ENCODE results near the gene TBL1XR1.

Gene TBL1XR1

GRCh38 chr3:176995946-176996345 lies 201.3 kb downstream of the TBL1XR1 start:
- no peak for DNase-seq

DNA sequence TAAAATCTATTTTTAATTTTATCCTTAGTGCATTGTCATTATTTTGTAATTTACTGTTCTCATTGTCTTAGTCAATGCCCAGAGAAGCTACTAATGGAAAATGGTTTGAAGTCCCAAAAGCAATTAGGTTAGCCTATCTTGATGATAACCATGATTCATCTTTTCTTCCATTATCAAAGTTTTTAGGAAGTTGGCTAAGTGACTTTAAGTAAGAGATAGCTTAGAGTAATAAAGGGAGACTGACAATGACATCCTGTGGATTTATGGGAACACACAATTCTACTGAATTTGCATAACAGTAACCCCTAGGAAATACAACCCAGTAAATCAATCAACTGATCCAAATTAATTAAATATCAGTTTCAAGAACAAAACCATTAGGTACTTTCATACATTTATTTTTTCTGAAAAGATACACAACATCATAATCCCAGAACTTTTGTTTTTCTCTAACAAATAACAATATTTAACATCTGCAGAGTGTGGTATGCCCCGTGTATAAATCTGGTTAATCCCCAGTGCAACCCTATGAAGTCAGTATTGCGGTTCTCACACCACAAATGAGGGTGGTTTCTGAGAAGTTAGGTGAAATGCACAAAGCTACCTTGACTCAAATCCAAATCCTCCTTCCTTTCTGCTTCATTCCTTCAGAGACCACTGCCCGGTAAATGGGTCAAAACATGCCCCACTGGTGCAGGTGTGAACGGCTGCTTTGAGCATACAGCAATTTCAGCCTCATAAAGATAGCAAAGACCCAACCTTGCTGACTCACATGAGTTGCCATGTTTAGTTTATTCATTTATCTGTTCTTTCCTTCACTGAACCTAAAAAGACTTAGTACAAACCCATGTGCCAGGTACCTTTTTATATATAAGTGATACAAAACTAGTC lies 202.1 kb downstream of the TBL1XR1 start:
- DNase-seq, result no peak

DNA sequence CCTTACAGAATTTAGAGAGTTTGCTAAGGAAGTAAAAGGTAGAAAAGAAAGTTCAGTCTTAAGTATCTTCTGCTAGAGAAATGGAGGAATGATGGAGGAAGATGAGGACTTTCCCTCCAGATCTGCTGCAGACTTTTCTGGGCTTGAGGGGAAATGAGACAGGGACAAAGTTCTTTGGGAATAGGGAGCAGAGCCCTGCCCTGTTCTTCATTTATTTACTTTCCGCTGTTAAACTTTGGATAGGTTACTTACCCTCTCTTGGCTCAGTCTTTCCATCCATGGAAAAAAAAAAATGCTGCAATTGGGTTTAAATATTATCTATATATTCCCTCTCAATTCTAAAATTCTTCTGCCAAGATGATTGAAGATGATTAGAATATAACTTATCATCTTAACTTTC lies 202.9 kb downstream of the TBL1XR1 start:
- DNase-seq, result no peak

DNA sequence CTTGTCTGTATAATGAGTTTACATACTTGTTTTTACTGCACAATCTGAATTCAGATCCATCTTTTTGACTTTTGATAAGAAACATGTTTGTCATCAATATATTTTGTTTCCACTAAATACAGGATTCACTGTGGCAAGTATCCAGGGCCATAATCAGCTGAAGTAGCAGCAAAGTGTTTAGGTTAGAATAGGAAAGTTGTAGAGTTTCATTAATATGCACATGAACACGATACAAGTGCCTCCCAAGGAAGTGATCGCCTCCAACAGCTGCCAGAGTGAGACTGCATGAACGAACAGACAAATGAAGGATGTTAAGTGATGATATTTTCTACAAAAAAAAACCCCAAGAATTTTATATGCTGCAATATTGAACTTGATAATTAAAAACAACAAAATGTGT lies 204.3 kb downstream of the TBL1XR1 start:
- DNase-seq, result no peak

- DNase-seq, result no peak
These were observed 204.7 kb downstream of the TBL1XR1 start for GRCh38 chr3:176992565-176992964.

GRCh38 chr3:176988795-176989194 lies 208.5 kb downstream of the TBL1XR1 start:
- DNase-seq, result no peak

DNA sequence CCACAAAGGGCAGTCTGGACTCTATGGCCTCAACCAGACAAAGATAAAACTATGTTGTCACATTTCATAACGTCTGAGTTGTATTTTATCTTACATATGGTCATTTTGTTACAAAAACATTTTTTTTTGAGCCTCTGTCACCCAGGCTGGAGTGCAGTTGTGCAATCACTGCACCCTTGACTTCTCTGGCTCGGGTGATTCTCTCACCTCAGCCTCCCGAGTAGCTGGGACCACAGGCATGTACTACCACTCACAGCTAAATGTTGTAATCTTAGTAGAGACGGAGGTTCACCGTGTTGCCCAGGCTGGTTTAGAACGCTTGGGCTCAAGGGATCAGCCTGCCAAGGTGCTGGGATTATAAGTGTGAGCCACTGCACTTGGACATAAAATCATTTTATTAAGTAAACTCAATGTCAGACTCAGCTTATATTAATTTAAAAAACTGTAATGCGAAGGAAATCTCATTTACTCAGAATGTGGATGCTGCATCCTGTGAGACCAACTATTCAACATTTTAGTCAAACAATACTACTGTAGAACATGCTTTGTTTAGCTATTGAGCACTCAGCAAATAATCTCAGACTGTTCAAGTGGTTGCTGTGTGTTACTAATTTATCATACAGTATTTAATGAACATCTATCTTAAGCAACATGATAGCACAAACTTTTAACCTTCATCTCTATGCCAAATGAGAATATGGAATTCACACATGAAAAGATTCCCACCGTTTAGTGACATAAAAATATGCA lies 209.2 kb downstream of the TBL1XR1 start:
- DNase-seq, result peak; percentile 28

DNA sequence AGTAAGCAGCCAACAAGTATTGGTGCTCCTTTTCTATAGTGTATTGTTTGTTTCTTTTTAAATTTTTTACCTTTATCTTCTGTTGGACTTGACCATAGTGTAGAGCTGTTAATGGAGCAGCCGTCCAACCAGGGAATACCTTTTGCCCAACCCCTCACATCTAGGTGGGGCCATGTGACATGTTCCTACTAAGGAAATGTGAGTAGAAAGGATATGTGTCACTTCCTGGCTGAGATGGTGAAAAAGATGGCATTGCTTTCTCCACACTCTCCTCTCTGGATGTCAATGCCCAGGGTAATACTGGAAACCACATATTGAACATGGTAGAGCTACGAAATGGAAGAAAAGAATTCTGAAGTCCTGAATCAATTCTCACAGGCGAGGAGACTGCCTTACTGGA lies 218.8 kb downstream of the TBL1XR1 start:
- no peak for DNase-seq

- no peak for DNase-seq
These were observed 220.0 kb downstream of the TBL1XR1 start for GRCh38 chr3:176977331-176977730.

DNA sequence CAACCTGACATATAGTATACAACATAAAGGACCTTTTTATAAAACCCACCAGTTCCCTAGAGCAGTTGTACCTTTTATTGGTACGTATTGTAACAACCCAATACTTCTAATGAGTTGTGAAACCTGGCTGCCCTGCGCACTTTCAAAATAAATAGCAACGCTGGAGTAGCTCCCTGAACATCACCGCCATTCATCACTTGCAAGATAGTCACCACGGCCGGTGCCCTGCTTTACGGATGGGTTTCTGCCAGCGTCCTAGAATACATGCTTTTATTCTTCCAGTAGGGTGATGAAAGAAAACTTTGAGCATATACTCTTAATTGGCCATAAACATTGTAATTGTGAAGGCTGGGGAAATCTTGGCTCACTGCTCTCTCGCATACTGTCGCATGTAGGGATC lies 220.7 kb downstream of the TBL1XR1 start:
- no peak for DNase-seq

- DNase-seq, result no peak
These were observed 223.0 kb downstream of the TBL1XR1 start for GRCh38 chr3:176974279-176974678.

DNA sequence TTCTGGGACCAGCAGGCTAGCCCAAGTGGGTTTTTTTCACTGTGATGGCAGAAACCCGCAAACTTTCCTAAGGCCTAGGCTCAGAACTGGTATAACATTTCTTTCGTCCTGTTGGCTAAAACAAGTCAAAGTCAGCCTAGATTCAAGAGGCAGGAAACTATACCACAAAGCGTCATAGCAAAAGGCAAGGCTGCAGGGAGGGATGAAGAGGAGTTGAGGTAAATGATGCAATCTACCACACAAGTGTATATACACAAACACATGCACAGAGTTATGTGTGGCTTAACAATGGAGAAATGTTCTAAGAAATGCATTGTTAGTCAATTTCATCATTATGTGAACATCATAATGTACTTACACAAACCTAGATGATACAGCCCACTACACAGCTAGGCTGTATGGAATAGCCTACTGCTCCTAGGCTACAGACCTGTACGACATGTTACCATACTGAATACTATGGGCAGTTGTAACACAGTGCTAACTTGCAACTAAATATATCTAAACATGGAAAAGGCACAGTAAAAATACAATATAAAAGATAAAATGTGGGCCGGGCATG lies 225.6 kb downstream of the TBL1XR1 start:
- no peak for DNase-seq

DNA sequence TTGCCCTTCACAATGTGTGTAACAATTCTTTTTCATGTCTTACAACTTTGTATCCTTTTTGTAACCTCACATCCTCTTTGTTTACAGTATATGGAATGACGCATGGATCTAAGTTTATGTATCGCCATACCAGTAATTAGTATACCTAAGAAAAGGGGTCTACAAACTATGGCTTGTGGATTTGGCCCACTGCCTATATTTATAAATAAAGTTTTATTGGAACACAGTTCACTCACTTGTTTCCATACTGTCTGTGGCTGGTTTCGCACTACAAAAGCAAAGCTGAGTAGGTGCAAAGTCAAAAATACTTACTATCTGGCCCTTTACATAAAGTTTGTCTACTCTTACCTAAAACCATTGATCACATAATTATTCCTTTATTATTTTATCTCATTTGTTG lies 226.5 kb downstream of the TBL1XR1 start:
- DNase-seq, result no peak

GRCh38 chr3:176969506-176969905 lies 227.8 kb downstream of the TBL1XR1 start:
- no peak for DNase-seq

Data from NCI-H2029 treated with DMSO at 0.1 percent for 48 hours (cell line).